HG02943 (cell line): ENCODE results near the gene PGM5.
A peak's percentile ranks its signal among the peaks of the same experiment; 100 is the strongest.

Source experiments
- ATAC-seq: cut with Tn5 transposase; IDR thresholded peaks from one replicate; pipeline ENCODE4 v1.9.1; 2021; ENCODE audit warnings: mild to moderate bottlenecking, low read depth, moderate library complexity; ENCODE audit not compliant: unreplicated experiment

The PGM5 gene

GRCh38 chr9:68574150-68574549 is 217.7 kb downstream of the PGM5 start:
- no peak for ATAC-seq

GRCh38 chr9:68575817-68576216 is 219.4 kb downstream of the PGM5 start:
- ATAC-seq: no peak

GRCh38 chr9:68577774-68578591 is 221.6 kb downstream of the PGM5 start:
- ATAC-seq: peak; percentile 77
